Prostate gland (tissue), 2 donors: Measurements from ENCODE around the gene MC5R.

ENCODE experiments used
- CTCF ChIP-seq, 4 experiments: fragments of 200-600 bp in 2 of 4; fragments of 450-650 bp in 2 of 4; sonication (generic) in 2 of 4; IDR thresholded peaks; 1 replicate in 3 of 4; 2 replicates in 1 of 4; pipeline ENCODE4 v1.5.1; 2016 to 2019; ENCODE audit warnings: antibody characterized with exemption in 4 of 4, mild to moderate bottlenecking in 2 of 4, moderate library complexity in 2 of 4
- POLR2AphosphoS5 ChIP-seq: sonication (generic); formaldehyde crosslinking; IDR thresholded peaks from one replicate; pipeline ENCODE4 v1.6.1; 2017; ENCODE audit warnings: antibody characterized with exemption

- TF ChIP-seq CTCF (IDR thresholded peaks at IDR 0.05) = no peak
- TF ChIP-seq POLR2AphosphoS5 = no peak
Observed at GRCh38 chr18:13796515-13796914, 27.4 kb upstream of the MC5R start.
